UCSD-AML1 (cell line): ENCODE data around the gene MRPS31.
A peak's percentile ranks its signal among the peaks of the same experiment; 100 is the strongest.
"Not testable (repeated sequence)": the region's sequence is repeated elsewhere in the genome, so short reads cannot be mapped to it uniquely, and the experiment has no call there.

Experiments used
- DNase-seq: peaks from one replicate; lab custom pipeline; 2025; ENCODE audit not compliant: unreplicated experiment; lab: John Stamatoyannopoulos, UW

The MRPS31 gene

GRCh38 chr13:40764587-40765403, 6.2 kb downstream of the MRPS31 start:
- no peak for DNase-seq

GRCh38 chr13:40762849-40763248, 8.1 kb downstream of the MRPS31 start:
- DNase-seq = no peak

GRCh38 chr13:40758811-40759210, 12.2 kb downstream of the MRPS31 start:
- no peak for DNase-seq

DNA sequence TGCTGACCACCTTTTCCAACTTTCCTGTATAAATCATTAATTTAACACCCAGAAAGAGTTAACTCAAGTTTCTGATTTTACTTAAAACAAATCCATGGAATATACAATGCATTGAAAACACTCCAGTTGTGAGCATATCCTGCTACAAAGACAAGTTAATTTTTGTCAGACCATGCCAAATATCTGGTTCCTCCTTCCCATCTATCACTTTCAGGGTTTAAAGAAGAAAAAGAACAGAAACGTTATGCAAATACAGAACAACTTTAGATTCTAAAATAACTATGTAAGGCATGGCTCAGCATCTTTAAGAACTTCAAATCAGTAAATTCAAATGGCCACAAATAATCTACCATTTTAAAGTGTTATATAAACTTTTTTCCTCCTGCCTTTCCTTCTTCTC, 14.9 kb downstream of the MRPS31 start:
- no peak for DNase-seq

DNA sequence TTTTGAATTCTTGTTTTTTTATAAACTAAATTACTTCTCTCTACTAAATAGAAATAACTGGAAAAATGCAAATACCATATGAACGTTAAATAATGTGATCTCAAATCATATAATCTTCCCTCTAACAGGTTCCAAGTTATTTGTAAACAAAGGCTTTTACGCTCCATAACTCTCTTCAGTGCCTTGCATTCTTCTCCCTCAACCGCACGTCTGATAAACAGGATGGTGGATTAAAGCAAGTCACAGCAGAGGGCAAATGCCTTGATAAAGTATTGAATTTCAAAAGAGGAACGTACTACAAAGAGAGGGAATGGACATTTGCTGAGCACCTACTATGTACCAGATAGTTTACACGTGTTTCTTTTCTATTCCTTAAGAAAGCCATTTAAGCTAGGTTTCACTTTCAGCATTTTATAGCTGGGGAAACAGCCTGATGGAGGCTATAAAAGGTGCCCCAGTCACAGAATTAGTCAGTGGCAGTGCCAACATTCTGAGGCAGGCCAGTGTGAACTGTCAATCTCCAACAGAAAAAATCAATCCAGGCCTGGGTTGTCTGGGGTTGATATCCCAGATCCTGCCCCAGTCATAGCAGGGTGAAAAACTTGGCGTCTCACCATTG, 15.8 kb downstream of the MRPS31 start:
- DNase-seq = no peak

DNA sequence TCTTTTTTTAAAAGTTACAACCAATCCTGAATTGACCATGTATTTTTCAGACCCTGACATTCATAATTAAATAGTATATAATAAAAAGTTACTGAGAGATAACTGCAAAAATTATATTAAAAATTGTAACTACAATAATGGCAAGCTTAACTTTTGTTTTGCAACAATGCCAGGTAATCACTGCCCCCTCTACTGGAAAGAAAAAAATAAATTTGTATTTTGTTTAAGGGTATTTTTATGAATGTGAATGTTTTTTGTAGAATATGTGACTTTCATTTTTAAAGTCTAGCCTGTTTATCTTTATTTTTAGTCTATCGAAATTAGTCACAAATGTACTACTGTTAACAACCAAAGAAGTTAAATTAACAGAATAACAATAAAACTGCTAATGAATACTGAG, 21.7 kb downstream of the MRPS31 start:
- DNase-seq = no peak

DNA sequence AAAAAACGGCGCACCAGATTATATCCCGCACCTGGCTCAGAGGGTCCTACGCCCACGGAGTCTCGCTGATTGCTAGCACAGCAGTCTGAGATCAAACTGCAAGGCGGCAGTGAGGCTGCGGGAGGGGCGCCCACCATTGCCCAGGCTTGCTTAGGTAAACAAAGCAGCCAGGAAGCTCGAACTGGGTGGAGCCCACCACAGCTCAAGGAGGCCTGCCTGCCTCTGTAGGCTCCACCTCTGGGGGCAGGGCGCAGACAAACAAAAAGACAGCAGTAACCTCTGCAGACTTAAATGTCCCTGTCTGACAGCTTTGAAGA, 35.8 kb downstream of the MRPS31 start:
- DNase-seq = not testable (repeated sequence)

- not testable (repeated sequence) for DNase-seq
Measured at GRCh38 chr13:40734536-40735231, 36.3 kb downstream of the MRPS31 start.

DNA sequence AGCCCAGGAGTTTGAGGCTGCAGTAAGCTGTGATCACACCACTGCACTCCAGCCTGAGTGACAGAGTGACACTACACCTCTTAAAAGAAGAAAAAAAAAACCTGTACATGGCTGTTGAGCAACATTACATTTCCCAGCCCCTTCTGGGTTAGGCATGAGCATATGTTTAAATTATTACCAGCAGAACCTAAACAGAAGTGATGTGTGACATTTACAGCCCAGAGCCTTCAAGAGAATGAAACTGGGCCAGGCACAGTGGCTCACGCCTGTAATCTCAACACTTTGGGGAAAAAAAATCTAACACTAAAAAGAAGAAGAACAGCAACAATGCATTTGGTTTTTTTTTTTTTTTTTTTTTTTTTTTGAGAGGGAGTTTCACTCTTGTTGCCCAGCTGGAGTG, 38.3 kb downstream of the MRPS31 start:
- no peak for DNase-seq

GRCh38 chr13:40728595-40728994, 42.4 kb downstream of the MRPS31 start:
- no peak for DNase-seq

GRCh38 chr13:40714433-40714832, 56.6 kb downstream of the MRPS31 start:
- not testable (repeated sequence) for DNase-seq

DNA sequence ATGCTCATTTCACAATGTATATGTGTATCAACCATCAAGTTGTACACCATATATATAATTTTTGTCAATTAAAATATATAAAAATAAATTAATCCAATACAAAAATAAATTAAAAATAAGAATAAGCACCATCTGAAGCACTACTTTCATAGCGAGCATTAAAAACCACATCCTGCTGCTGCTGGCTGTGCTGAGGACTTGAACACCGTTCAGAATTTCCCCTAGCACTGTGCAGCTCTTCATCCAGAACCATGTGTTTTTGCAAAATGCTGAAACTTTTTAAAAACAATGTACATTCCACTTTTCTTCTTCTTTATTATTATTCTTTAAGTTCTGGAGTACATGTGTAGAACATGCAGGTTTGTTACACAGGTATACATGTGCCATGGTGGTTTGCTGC, 64.6 kb downstream of the MRPS31 start:
- DNase-seq = no peak

DNA sequence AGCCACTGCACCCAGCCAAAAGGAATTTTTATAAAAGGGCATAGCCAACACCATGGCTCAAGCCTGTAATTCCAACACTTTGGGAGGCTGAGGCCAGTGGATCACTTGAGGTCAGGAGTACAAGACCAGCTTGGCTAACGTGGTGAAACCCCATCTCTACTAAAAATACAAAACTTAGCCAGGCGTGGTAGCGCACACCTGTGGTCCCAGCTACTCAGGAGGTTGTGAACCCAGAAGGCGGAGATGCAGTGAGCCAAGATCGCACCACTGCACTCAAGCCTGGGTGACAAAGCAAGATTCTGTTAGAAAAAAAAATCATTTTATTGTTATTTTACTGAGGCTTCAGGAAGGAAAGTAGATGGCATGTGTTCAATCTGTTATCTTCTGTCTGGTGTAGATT, 73.3 kb downstream of the MRPS31 start:
- DNase-seq = no peak

DNA sequence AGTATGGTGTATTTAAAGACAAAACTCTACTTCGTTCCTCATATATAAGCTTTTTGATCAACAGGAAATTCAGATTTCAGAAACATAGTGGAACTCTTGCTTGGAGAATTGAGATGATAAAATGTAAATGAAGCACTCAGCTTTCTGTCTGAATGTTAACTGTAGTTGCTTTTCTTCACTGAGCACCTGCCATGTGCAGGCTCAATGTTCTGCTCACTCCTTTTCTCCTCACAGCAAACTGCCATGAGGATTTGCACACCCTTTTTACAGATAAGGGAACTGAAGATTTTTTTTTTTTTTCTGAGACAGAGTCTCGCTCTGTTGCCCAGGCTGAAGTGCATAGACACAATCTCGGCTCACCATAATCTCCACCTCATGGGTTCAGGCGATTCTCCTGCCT, 76.6 kb downstream of the MRPS31 start:
- no peak for DNase-seq

GRCh38 chr13:40692946-40693345, 78.0 kb downstream of the MRPS31 start:
- DNase-seq = no peak

- DNase-seq = no peak
Measured at GRCh38 chr13:40688781-40689180, 82.2 kb downstream of the MRPS31 start.

GRCh38 chr13:40682449-40683240, 88.3 kb downstream of the MRPS31 start:
- DNase-seq = no peak

GRCh38 chr13:40681341-40682146, 89.4 kb downstream of the MRPS31 start:
- DNase-seq = peak; percentile 48

- no peak for DNase-seq
Measured at GRCh38 chr13:40680659-40681323, 90.2 kb downstream of the MRPS31 start.

- no peak for DNase-seq
Measured at GRCh38 chr13:40679480-40679985, 91.5 kb downstream of the MRPS31 start.
